GM23338 (cell line): ENCODE measurements around the gene MKX.

Experiments used
- CTCF ChIP-seq, 2 experiments: fragments of 200-600 bp in 1 of 2; sonication (generic) in 1 of 2; conservative IDR thresholded peaks; 2 replicates each; pipeline versions ENCODE4 v1.5.1 to v1.6.1; 2016 to 2017; ENCODE audit warnings: antibody characterized with exemption in 2 of 2, low read depth in 2 of 2, mild to moderate bottlenecking in 2 of 2, moderate library complexity in 1 of 2
- EZH2 ChIP-seq: fragments of 200-600 bp; sonication (generic); IDR thresholded peaks from one replicate; pipeline ENCODE4 v1.8.0; 2017; ENCODE audit warnings: antibody characterized with exemption, mild to moderate bottlenecking, low read depth; ENCODE audit not compliant: unreplicated experiment
- JUNB ChIP-seq: IDR thresholded peaks from one replicate; pipeline ENCODE4 v1.6.1; 2016; ENCODE audit warnings: antibody characterized with exemption; ENCODE audit not compliant: unreplicated experiment
- POLR2AphosphoS5 ChIP-seq: IDR thresholded peaks from 2 replicates; pipeline ENCODE4 v1.6.1; 2016; ENCODE audit warnings: antibody characterized with exemption, low read depth
- REST ChIP-seq: IDR thresholded peaks from one replicate; pipeline ENCODE4 v1.6.1; 2018; ENCODE audit warnings: antibody characterized with exemption; ENCODE audit not compliant: unreplicated experiment

GRCh38 chr10:27783660-27784059 is 38.0 kb upstream of the MKX start:
- peak; percentile 71 to 85 for TF ChIP-seq CTCF (conservative IDR thresholded peaks at IDR 0.05; ENCODE audit: low read depth in 2 of 2)
- TF ChIP-seq REST = no peak
- no peak for TF ChIP-seq EZH2
- TF ChIP-seq POLR2AphosphoS5 = no peak
- no peak for TF ChIP-seq JUNB
